Measurements from ENCODE around the gene MMP3. TPM values are rescaled to one million over a fixed set of nuclear protein-coding genes. Genes with fewer than 3 reads are reported as not detected.

The MMP3 gene
- total RNA-seq, 1 donor from 2014 or later: not detected

- Mint-ChIP-seq H3K9me3 (ENCODE audit: low read depth) (no peaks in the 10 kb centered on the region), H3K27me3 (peaks cover 13% of the 10 kb centered on the region), H3K4me3 (ENCODE audit: low read depth) (no peak overlapping the region), H3K36me3 (ENCODE audit: insufficient read depth) (no peaks in the 10 kb centered on the region), H3K27ac (no peak overlapping the region), H3K4me1 (ENCODE audit: low read depth) (peaks cover 1% of the 10 kb centered on the region)
- no peak for DNase-seq (ENCODE audit: low spot score, unreplicated experiment)
- TF ChIP-seq CTCF (IDR thresholded peaks at IDR 0.05; ENCODE audit: unreplicated experiment): no peak
These were observed 9.7 kb downstream of the MMP3 start for GRCh38 chr11:102833731-102834130.

GRCh38 chr11:102832612-102833011 is 10.8 kb downstream of the MMP3 start:
- H3K36me3 Mint-ChIP-seq (ENCODE audit: insufficient read depth): no peaks in the 10 kb centered on the region
- no peak overlapping the region for H3K4me3 Mint-ChIP-seq (ENCODE audit: low read depth)
- peaks cover 1% of the 10 kb centered on the region for H3K4me1 Mint-ChIP-seq (ENCODE audit: low read depth)
- no peak for DNase-seq (ENCODE audit: low spot score, unreplicated experiment)
- TF ChIP-seq CTCF (IDR thresholded peaks at IDR 0.05; ENCODE audit: unreplicated experiment): no peak
- H3K27me3 Mint-ChIP-seq: peaks cover 13% of the 10 kb centered on the region
- H3K9me3 Mint-ChIP-seq (ENCODE audit: low read depth): no peaks in the 10 kb centered on the region
- no peak overlapping the region for H3K27ac Mint-ChIP-seq

GRCh38 chr11:102831489-102832440 is 11.6 kb downstream of the MMP3 start:
- Mint-ChIP-seq H3K9me3 (ENCODE audit: low read depth) (no peaks in the 10 kb centered on the region), H3K4me3 (ENCODE audit: low read depth) (peak overlapping the region; percentile 65), H3K27me3 (peaks cover 13% of the 10 kb centered on the region), H3K4me1 (ENCODE audit: low read depth) (peaks cover 1% of the 10 kb centered on the region), H3K36me3 (ENCODE audit: insufficient read depth) (no peaks in the 10 kb centered on the region), H3K27ac (no peak overlapping the region)
- TF ChIP-seq CTCF (IDR thresholded peaks at IDR 0.05; ENCODE audit: unreplicated experiment): peak; percentile 47
- peak; percentile 21 for DNase-seq (ENCODE audit: low spot score, unreplicated experiment)

- Mint-ChIP-seq H3K4me3 (ENCODE audit: low read depth) (no peak overlapping the region), H3K4me1 (ENCODE audit: low read depth) (no peaks in the 10 kb centered on the region), H3K27ac (no peak overlapping the region), H3K9me3 (ENCODE audit: low read depth) (peaks cover 3% of the 10 kb centered on the region), H3K36me3 (ENCODE audit: insufficient read depth) (no peaks in the 10 kb centered on the region), H3K27me3 (peaks cover 13% of the 10 kb centered on the region)
- TF ChIP-seq CTCF (IDR thresholded peaks at IDR 0.05; ENCODE audit: unreplicated experiment): no peak
- no peak for DNase-seq (ENCODE audit: low spot score, unreplicated experiment)
These were observed 12.3 kb downstream of the MMP3 start for GRCh38 chr11:102831128-102831488.

- Mint-ChIP-seq H3K27me3 (peaks cover 13% of the 10 kb centered on the region), H3K4me1 (ENCODE audit: low read depth) (no peaks in the 10 kb centered on the region), H3K9me3 (ENCODE audit: low read depth) (peaks cover 3% of the 10 kb centered on the region), H3K27ac (no peak overlapping the region), H3K4me3 (ENCODE audit: low read depth) (no peak overlapping the region), H3K36me3 (ENCODE audit: insufficient read depth) (no peaks in the 10 kb centered on the region)
- DNase-seq (ENCODE audit: low spot score, unreplicated experiment): no peak
- TF ChIP-seq CTCF (IDR thresholded peaks at IDR 0.05; ENCODE audit: unreplicated experiment): no peak
These were observed 13.2 kb downstream of the MMP3 start for GRCh38 chr11:102830001-102830727.

All from progenitor cell of endocrine pancreas (in vitro differentiated cells).